Measurements from ENCODE around the gene GATA6.

DNA sequence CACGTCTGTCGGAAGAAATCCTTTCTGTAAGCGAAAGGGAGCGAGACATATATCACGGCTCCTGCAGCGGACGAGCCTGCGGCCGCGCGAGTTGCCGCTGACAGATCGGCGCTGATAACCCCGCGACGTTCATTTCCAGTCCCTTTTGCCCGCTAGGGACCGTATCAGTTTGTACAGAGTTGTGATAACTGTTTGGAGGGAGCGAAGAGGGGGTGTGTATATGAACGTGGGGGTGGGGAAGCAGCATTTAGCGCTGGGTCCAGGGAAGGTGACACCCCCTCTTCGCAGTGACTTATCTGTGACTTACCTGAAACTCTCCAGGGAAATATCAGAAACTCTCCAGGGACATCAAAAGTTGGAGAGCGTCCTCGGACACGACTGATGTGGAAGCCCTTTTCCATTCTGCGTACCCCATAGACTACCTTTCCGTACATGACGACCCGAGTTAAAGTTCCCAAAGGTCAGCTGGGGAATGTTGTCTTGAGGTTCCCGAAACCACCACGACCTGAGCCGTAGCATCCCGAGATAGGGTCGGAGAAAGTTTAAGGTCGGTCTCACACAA lies 948 bp upstream of the GATA6 start:
- TF ChIP-seq CTCF (IDR thresholded peaks at IDR 0.05; ENCODE audit: insufficient read depth, low read length, poor library complexity, severe bottlenecking) (no peak), EZH2phosphoT487 (conservative IDR thresholded peaks at IDR 0.05; ENCODE audit: low read length) (no peak)
